ENCODE data around the gene EPHB2. TPM values are rescaled to one million over a fixed set of nuclear protein-coding genes. Genes with fewer than 3 reads are reported as not detected.

The EPHB2 gene
- polyA plus RNA-seq, 1 donor from 2014 or later: 22.8 TPM

DNA sequence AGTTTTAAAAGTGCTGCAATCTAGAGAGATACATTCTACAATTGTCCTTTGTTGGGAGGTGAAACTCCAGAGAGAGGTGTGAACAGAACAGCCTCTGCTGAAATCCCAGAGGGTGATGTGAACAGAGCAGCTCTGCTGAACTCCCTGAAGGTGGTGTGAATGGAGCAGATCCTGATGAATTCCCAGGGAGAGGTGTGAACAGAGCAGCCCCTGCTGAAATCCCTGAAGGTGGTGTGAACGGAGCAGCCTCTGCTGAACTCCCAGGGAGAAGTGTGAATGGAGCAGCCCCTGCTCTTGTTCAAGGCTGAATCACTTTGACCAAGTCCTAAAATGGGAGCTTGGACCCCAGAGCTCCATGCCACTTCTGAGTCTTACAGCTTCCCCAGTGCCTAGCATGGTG lies 167.3 kb downstream of the EPHB2 start:
- Histone ChIP-seq H3F3A (ENCODE audit: insufficient read depth, low read length, poor library complexity, severe bottlenecking) (no peaks in the 10 kb centered on the region), H3K36me3 (ENCODE audit: insufficient read depth, low read length) (peaks cover 12% of the 10 kb centered on the region), H3K9me3 (ENCODE audit: low read length) (no peaks in the 10 kb centered on the region), H3K4me3 (ENCODE audit: low read length) (no peak overlapping the region), H3K9ac (ENCODE audit: low read length) (no peak overlapping the region), H3K4me2 (ENCODE audit: low read length) (no peak overlapping the region), H3K79me2 (replicated peaks; ENCODE audit: insufficient read depth, low read length) (no peaks in the 10 kb centered on the region), H3K27ac (ENCODE audit: low read length) (no peak overlapping the region), H2AFZ (ENCODE audit: low read depth, low read length) (no peak overlapping the region), H3K27me3 (ENCODE audit: insufficient read depth, low read depth, low read length) (no peaks in the 10 kb centered on the region), H3K9me2 (ENCODE audit: insufficient read depth, low read length) (no peaks in the 10 kb centered on the region), H4K20me1 (ENCODE audit: insufficient read depth) (no peaks in the 10 kb centered on the region)
- TF ChIP-seq SMC3 (conservative IDR thresholded peaks at IDR 0.05; ENCODE audit: poor library complexity) (no peak), MXI1 (conservative IDR thresholded peaks at IDR 0.05; ENCODE audit: poor library complexity, severe bottlenecking) (no peak)

- H2AFZ ChIP-seq (ENCODE audit: low read depth, low read length): no peak overlapping the region
- H3K79me2 ChIP-seq (replicated peaks; ENCODE audit: insufficient read depth, low read length): no peaks in the 10 kb centered on the region
- no peak overlapping the region for H3K9ac ChIP-seq (ENCODE audit: low read length)
- TF ChIP-seq EZH2 (IDR thresholded peaks at IDR 0.05; ENCODE audit: borderline replicate concordance, insufficient read depth, low read length, poor library complexity, severe bottlenecking): no peak
- TF ChIP-seq MXI1 (conservative IDR thresholded peaks at IDR 0.05; ENCODE audit: poor library complexity, severe bottlenecking): no peak
- no peak for TF ChIP-seq EP300 (conservative IDR thresholded peaks at IDR 0.05; ENCODE audit: poor library complexity, severe bottlenecking)
- TF ChIP-seq TAF1 (IDR thresholded peaks at IDR 0.05; ENCODE audit: low read depth): no peak
- TF ChIP-seq POLR2AphosphoS5 (IDR thresholded peaks at IDR 0.05): no peak
- no peak for TF ChIP-seq REST (IDR thresholded peaks at IDR 0.05; ENCODE audit: borderline replicate concordance)
- no peak for TF ChIP-seq CTCF (IDR thresholded peaks at IDR 0.05; ENCODE audit: poor library complexity, severe bottlenecking)
- no peak for TF ChIP-seq SMC3 (conservative IDR thresholded peaks at IDR 0.05; ENCODE audit: poor library complexity)
- no peak for TF ChIP-seq RAD21 (conservative IDR thresholded peaks at IDR 0.05)
- H3K36me3 ChIP-seq (ENCODE audit: insufficient read depth, low read length): peaks cover 7% of the 10 kb centered on the region
- no peaks in the 10 kb centered on the region for H3F3A ChIP-seq (ENCODE audit: insufficient read depth, low read length, poor library complexity, severe bottlenecking)
- no peak overlapping the region for H3K4me2 ChIP-seq (ENCODE audit: low read length)
- no peaks in the 10 kb centered on the region for H4K20me1 ChIP-seq (ENCODE audit: insufficient read depth)
- H3K27me3 ChIP-seq (ENCODE audit: insufficient read depth, low read depth, low read length): no peaks in the 10 kb centered on the region
- no peaks in the 10 kb centered on the region for H3K9me2 ChIP-seq (ENCODE audit: insufficient read depth, low read length)
- H3K4me3 ChIP-seq (ENCODE audit: low read length): no peak overlapping the region
- no peak overlapping the region for H3K27ac ChIP-seq (ENCODE audit: low read length)
- no peaks in the 10 kb centered on the region for H3K9me3 ChIP-seq (ENCODE audit: low read length)
Measured at GRCh38 chr1:22878626-22879025, 168.0 kb downstream of the EPHB2 start.

DNA sequence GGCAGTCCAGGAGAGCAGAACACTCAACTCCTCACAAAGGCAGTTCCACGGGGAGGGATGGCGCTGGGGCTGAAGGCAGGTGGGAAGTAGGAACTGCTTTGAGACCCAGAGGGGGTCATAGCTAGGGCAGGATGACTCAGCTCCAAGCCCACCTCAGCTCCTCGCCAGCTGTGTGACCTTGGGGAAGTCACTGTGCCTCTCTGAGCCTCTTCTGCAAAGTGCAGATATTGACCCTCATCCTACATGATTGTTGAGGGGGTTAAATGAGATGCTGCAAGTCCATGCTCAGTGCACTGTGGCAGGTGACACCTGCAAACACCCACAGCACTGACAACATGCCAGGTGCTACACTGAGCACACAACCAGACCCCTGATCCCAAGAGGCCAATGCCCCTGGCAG lies 168.8 kb downstream of the EPHB2 start:
- Histone ChIP-seq H2AFZ (ENCODE audit: low read depth, low read length) (no peak overlapping the region), H3K79me2 (replicated peaks; ENCODE audit: insufficient read depth, low read length) (no peaks in the 10 kb centered on the region), H3K9me3 (ENCODE audit: low read length) (no peaks in the 10 kb centered on the region), H3K4me2 (ENCODE audit: low read length) (no peak overlapping the region), H3K9me2 (ENCODE audit: insufficient read depth, low read length) (no peaks in the 10 kb centered on the region), H3K36me3 (ENCODE audit: insufficient read depth, low read length) (peaks cover 6% of the 10 kb centered on the region), H3F3A (ENCODE audit: insufficient read depth, low read length, poor library complexity, severe bottlenecking) (no peaks in the 10 kb centered on the region), H4K20me1 (ENCODE audit: insufficient read depth) (no peaks in the 10 kb centered on the region), H3K27ac (ENCODE audit: low read length) (no peak overlapping the region), H3K27me3 (ENCODE audit: insufficient read depth, low read depth, low read length) (no peaks in the 10 kb centered on the region), H3K4me3 (ENCODE audit: low read length) (no peak overlapping the region), H3K9ac (ENCODE audit: low read length) (no peak overlapping the region)
- TF ChIP-seq SMC3 (conservative IDR thresholded peaks at IDR 0.05; ENCODE audit: poor library complexity): no peak
- no peak for TF ChIP-seq EZH2 (IDR thresholded peaks at IDR 0.05; ENCODE audit: borderline replicate concordance, insufficient read depth, low read length, poor library complexity, severe bottlenecking)
- no peak for TF ChIP-seq RAD21 (conservative IDR thresholded peaks at IDR 0.05)
- TF ChIP-seq CTCF (IDR thresholded peaks at IDR 0.05; ENCODE audit: poor library complexity, severe bottlenecking): no peak
- no peak for TF ChIP-seq POLR2AphosphoS5 (IDR thresholded peaks at IDR 0.05)
- no peak for TF ChIP-seq TAF1 (IDR thresholded peaks at IDR 0.05; ENCODE audit: low read depth)
- TF ChIP-seq MXI1 (conservative IDR thresholded peaks at IDR 0.05; ENCODE audit: poor library complexity, severe bottlenecking): no peak
- no peak for TF ChIP-seq EP300 (conservative IDR thresholded peaks at IDR 0.05; ENCODE audit: poor library complexity, severe bottlenecking)
- TF ChIP-seq REST (IDR thresholded peaks at IDR 0.05; ENCODE audit: borderline replicate concordance): no peak
